Brain microvascular endothelial cell (primary cell): Measurements from ENCODE around the gene SLC24A3.
A peak's percentile ranks its signal among the peaks of the same experiment; 100 is the strongest.
"Not testable (repeated sequence)": the region's sequence is repeated elsewhere in the genome, so short reads cannot be mapped to it uniquely, and the experiment has no call there.

Experiments used
- DNase-seq: peaks from one replicate; pipeline ENCODE4 v3.0.0-alpha.2; 2020
- H3K27ac ChIP-seq: fragments of 250-450 bp; sonication (Bioruptor Pico); 2 replicates; pipeline ENCODE4 v1.5.1; 2020; ENCODE audit warnings: mild to moderate bottlenecking, moderate library complexity
- H3K27me3 ChIP-seq: fragments of 250-450 bp; sonication (Bioruptor Pico); replicated peaks from 2 replicates; pipeline ENCODE4 v1.5.1; 2020; ENCODE audit warnings: mild to moderate bottlenecking
- H3K36me3 ChIP-seq: fragments of 250-450 bp; sonication (Bioruptor Pico); replicated peaks from 2 replicates; pipeline ENCODE4 v1.5.1; 2020; ENCODE audit warnings: mild to moderate bottlenecking
- H3K4me3 ChIP-seq: 2 replicates; pipeline ENCODE4 v1.5.1; 2011; ENCODE audit warnings: low read depth, mild to moderate bottlenecking, control low read depth, low read length, moderate library complexity
- CTCF ChIP-seq: IDR thresholded peaks from 2 replicates; pipeline ENCODE4 v1.5.1; 2011; ENCODE audit warnings: low read depth, mild to moderate bottlenecking, moderate library complexity, low read length, control low read depth, inconsistent platforms; ENCODE audit errors: missing control alignments
- in situ Hi-C: cut with HindIII; loops from 2 replicates; pipeline ENCODE4 v1.10.0; 2017; ENCODE audit warnings: low sequenced_read_pairs, low pct_ligation_motif_present

The SLC24A3 gene

GRCh38 chr20:19750101-19750606 is 537.7 kb downstream of the SLC24A3 start:
- no peak for DNase-seq
- Histone ChIP-seq H3K4me3 (no peak overlapping the region), H3K27me3 (no peaks in the 10 kb centered on the region), H3K36me3 (no peaks in the 10 kb centered on the region), H3K27ac (no peak overlapping the region)
- TF ChIP-seq CTCF, result no peak
- in situ Hi-C loops, result no loop called here

DNA sequence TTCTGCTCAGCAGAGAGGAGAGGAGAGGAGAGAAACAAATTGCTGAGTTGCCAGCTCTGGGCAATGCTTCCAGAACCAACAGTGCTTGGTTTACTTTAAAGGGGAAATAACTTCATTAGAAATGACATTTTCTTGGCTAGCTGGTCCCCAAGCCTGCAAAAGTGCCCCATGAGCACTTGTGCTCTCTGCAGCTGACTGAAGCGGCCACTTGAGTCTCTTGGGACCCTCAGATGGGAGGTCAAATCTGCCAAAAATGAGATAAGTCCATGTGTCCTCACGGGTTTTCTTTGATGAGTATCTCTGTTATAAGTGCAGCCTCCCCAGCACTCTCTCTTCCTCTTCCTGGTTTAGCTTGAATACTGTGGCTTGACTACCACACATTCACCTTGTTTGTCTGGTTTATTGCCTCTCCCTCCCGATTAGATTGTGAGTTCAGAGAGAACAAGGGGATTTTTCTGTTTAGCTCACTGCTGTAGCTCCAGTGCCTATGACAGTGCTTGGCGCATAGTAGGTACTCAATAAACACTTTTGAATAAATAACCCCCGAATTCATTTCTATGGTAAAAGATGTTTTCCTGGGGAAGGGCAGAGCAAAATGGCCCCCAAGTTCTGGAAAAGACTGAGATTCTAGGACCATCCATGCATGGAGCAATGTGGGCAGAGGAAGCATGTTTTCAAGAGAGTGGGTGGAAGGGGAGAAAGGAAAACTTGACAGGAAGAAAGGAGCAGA is 538.6 kb downstream of the SLC24A3 start:
- in situ Hi-C loops, result no loop called here
- no peaks in the 10 kb centered on the region for H3K36me3 ChIP-seq
- no peaks in the 10 kb centered on the region for H3K27me3 ChIP-seq
- no peak overlapping the region for H3K27ac ChIP-seq
- no peak overlapping the region for H3K4me3 ChIP-seq
- no peak for DNase-seq
- TF ChIP-seq CTCF, result no peak

- H3K27me3 ChIP-seq, H3K36me3 ChIP-seq, DNase-seq, H3K4me3 ChIP-seq, H3K27ac ChIP-seq, in situ Hi-C loops: not testable (repeated sequence)
Observed at GRCh38 chr20:19754201-19754600, 541.8 kb downstream of the SLC24A3 start.

GRCh38 chr20:19756761-19757486 is 544.5 kb downstream of the SLC24A3 start:
- H3K4me3 ChIP-seq, result peak overlapping the region; percentile 87
- H3K36me3 ChIP-seq, result no peaks in the 10 kb centered on the region
- TF ChIP-seq CTCF, result no peak
- H3K27me3 ChIP-seq, result no peaks in the 10 kb centered on the region
- in situ Hi-C loops, result no loop called here
- DNase-seq, result no peak
- peak overlapping the region; percentile 28 for H3K27ac ChIP-seq

- DNase-seq, result peak; percentile 79
- H3K36me3 ChIP-seq, result no peaks in the 10 kb centered on the region
- in situ Hi-C loops, result no loop called here
- H3K27me3 ChIP-seq, result no peaks in the 10 kb centered on the region
- peak overlapping the region; percentile 28 for H3K27ac ChIP-seq
- no peak for TF ChIP-seq CTCF
- peak overlapping the region; percentile 87 for H3K4me3 ChIP-seq
Observed at GRCh38 chr20:19757487-19758132, 545.2 kb downstream of the SLC24A3 start.

GRCh38 chr20:19758133-19758500 is 545.7 kb downstream of the SLC24A3 start, which contains the start of gene RIN2:
RIN2 (plus strand) TSS chr20:19758258; CDS start chr20:19889602, 131,344 bp downstream.
- no peaks in the 10 kb centered on the region for H3K27me3 ChIP-seq
- TF ChIP-seq CTCF, result no peak
- DNase-seq, result no peak
- peak within 1 kb of the TSS; percentile 87 for H3K4me3 ChIP-seq
- in situ Hi-C loops, result no loop called here
- H3K36me3 ChIP-seq, result no peaks in the 10 kb centered on the region
- peak within 1 kb of the TSS; percentile 28 for H3K27ac ChIP-seq
